HG03439 (cell line): Measurements from ENCODE around the gene ASXL1.
"Not testable (repeated sequence)": the region's sequence is repeated elsewhere in the genome, so short reads cannot be mapped to it uniquely, and the experiment has no call there.

Experiments
- ATAC-seq: cut with Tn5 transposase; IDR thresholded peaks from one replicate; pipeline ENCODE4 v1.9.1; 2021; ENCODE audit warnings: mild to moderate bottlenecking, moderate library complexity; ENCODE audit not compliant: unreplicated experiment

ASXL1 gene

DNA sequence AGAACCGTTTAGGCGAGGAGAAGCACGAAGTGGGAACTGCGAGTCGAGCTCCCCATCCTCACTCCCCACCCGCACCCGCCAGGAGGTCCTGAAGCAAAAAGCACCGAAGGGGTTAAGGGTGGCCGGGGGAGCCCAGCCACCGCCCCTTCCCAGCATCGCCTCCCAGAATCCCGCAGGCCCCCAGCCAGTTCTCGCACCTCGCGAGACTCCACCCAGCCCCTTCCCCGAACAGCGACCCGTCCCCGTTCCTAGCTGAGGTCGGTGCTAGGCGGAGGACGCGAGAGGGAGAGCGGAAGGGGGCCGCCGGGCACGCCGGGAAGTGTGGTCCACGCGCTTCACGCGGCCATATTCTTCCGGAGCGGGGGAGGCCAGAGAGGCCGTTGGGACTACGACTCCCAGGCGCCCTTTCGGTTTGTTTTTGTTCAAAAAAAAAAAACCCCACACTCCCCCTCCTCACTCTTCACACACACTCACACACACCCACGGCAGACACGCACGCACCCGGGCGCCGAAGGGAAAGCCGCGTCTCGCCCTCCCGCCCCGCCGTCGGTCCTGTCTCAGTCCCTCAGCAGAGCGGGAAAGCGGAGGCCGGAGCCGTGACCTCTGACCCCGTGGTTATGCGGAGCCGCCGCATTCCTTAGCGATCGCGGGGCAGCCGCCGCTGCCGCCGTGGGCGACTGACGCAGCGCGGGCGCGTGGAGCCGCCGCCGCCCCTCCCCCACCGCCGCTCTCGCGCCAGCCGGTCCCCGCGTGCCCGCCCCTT lies at the start of gene ASXL1:
Gene ASXL1 (plus strand): TSS at position 463 of the 763 bp plus-strand sequence. CDS start 445 bp downstream, outside the sequence.
- peak; percentile 60 for ATAC-seq

DNA sequence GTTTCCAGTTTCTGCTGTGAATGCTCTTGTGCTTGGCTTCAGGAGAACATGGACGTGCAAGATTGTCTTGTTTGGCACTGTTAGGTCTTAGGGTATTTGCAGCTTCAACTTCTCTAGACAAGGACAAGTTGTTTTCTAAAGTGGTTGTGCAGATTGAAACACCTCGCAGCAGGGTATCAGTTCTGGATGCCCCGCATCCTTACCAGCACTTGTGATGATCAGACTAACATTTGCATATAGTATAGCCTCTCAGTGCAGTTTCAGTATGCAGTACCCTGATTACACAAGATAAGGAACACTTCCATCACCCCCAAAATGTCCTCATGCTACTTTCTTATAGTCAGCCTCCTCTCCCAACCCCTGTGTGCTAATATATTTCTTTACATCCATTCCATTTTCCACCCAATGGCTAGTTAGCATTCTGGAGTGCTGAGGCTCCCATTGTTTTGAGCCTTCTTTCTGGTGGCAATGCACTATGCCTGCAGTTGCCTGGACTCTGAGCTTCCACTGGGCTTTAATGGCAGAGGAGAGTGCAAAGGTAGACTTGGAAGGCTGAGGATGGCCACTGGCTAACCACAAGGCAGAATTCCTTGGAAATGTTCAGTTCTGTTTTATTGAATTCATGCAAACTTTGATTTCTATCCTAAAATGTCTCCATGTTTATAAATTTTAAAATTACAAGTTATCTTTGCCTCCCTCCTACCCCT lies 45.3 kb upstream of the ASXL1 start:
- no peak for ATAC-seq

DNA sequence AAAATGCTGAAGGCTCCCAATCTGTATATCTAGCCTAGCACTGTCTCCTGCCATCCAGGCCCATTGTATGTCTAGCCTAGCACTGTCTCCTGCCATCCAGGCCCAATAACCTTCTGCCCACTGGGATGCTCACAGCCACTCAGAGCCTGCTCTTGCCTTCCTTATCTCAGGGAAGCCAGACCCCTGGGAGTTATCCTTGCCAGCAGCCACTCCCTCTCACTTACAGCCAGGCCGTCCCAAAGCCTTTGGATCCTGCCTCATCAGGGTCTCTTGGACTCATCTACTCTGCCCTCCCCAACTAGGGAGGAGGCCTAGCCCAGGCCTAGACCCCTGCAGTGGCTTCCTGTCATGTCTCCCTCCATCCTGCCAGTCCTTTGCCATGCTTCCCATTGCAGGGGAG lies 43.4 kb upstream of the ASXL1 start:
- no peak for ATAC-seq

DNA sequence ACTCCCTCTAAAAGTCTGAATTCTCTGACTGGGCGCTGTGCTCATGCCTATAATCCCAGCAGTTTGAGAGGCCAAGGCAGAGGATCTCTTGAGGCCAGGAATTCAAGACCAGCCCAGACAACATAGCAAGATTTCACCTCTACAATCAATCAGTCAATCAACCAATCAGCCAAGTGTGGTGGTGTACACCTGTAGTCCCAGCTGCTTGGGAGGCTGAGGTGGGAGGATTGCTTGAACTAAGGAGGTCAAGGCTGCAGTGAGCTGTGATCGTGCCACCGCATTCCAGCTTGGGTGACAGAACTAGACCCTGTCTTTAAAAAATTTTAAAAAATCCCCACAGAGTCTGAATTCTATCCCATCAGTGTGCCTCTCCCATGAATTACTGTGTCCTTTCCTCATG lies 42.7 kb upstream of the ASXL1 start:
- no peak for ATAC-seq

DNA sequence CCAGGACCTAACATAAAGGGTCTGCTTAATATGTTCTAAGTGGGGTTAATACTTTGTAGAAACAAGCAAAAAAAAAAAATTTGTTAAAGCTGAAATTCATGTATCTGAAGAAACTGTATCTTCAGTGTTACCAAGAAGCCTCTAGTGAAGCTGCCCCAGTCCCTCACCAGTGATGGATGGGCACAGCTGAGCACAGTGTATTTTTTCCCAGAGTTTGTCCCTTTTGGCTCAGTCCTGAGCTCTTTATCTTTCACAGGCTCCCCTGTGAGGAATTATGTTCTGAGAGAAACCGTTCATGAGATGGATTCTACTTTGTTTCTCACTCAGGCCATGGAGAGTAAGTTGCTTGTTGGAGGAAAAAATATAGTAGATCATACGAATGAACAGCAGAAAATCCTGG lies 42.2 kb upstream of the ASXL1 start:
- ATAC-seq, result no peak

DNA sequence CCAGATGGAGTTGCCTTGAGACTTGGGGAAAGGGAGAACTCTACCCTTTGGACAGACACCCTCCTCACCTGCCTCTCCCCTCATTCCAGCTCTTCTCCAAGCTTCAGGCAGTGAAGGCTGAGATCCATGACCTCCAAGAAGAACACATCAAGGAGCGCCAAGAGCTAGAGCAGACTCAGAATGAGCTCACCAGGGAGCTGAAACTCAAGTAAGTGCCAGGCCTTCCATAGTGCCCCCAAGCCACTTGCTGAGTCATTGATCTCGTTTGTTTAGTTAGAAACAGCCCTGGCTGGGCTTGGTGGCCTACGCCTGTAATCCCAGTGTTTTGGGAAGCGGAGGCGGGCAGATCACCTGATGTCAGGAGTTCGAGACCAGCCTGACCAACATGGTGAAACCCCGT lies 41.5 kb upstream of the ASXL1 start:
- no peak for ATAC-seq

DNA sequence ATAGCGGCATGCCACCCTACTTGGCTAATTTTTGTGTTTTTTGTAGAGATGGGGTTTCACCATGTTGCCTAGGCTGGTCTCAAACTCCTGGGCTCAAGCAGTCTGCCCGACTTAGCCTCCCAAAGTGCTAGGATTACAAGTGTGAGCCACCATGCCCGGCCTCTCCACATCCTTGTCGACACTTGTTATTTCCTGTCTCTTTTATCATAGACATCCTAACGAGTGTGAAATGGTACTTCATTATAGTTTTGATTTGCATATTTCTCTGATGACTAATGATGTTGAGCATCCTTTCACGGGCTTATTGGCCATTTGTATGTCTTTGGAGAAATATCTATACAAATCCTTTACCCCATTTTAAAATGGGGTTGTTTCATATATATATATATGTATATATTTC lies 39.0 kb upstream of the ASXL1 start:
- ATAC-seq, result no peak

DNA sequence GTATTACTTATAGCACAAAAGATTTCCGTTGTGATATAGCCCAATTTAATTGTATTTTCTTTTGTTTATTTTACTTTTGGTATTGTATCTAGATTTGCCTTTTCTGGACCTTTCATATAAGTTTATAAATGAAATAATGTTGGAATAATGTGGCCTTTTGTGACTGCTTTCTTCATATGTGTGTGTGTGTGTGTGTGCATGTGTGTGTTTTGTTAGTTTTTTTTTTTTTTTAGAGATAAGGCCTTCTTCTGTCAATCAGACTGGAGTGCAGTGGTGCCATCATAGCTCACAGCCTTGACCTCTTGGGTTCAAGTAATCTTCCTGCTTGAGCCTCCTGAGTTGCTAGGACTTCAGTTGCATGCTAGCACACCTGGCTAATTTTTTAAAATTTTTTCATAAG lies 37.8 kb upstream of the ASXL1 start:
- no peak for ATAC-seq

DNA sequence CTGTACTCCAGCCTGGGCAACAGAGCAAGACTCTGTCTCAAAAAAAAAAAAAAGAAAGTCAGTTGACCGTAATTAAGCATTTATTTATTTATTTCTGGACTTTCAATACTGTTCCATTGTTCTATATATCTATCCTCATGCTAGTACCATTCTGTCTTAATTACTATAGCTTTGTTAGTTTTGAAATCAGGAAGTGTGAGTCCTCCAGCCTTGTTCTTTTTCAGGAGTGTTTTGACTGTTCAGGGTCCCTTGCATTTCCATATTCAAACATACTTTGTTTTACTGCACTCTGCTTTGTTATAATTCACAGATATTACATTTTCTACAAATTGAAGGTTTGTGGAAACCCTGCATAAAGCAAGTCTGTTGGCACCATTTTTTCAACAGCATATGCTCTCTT lies 36.7 kb upstream of the ASXL1 start:
- no peak for ATAC-seq

DNA sequence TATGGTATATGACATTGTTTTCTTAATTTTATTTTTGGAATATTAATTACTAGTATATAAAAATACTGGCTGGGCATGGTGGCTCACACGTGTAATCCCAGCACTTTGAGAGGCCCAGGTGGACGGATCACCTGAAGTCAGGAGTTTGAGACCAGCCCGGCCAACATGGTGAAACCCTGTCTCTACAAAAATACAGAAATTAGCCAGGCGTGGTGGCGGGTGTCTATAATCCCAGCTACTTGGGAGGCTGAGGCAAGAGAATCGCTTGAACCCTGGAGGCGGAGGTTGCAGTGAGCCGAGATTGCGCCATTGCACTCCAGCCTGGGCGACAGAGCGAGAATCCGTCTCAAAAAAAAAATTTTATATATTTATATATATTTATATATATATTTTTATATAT lies 35.9 kb upstream of the ASXL1 start:
- ATAC-seq, result not testable (repeated sequence)

DNA sequence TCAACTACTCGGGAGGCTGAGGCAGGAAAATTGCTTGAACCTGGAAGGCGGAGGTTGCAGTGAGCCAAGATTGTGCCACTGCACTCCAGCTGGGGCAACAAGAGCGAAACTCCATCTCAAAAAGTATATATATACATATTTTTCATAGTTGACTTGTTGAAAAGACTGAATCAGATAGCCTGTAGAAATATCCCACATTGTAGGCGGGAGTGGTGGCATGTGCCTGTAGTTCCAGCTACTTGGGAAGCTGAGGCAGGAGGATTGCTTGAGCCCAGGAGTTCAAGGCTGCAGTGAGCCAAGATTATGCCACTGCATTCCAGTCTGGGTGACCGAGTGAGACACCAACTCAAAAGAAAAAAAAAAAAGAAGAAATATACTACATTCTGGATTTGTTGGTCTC lies 34.4 kb upstream of the ASXL1 start:
- not testable (repeated sequence) for ATAC-seq

DNA sequence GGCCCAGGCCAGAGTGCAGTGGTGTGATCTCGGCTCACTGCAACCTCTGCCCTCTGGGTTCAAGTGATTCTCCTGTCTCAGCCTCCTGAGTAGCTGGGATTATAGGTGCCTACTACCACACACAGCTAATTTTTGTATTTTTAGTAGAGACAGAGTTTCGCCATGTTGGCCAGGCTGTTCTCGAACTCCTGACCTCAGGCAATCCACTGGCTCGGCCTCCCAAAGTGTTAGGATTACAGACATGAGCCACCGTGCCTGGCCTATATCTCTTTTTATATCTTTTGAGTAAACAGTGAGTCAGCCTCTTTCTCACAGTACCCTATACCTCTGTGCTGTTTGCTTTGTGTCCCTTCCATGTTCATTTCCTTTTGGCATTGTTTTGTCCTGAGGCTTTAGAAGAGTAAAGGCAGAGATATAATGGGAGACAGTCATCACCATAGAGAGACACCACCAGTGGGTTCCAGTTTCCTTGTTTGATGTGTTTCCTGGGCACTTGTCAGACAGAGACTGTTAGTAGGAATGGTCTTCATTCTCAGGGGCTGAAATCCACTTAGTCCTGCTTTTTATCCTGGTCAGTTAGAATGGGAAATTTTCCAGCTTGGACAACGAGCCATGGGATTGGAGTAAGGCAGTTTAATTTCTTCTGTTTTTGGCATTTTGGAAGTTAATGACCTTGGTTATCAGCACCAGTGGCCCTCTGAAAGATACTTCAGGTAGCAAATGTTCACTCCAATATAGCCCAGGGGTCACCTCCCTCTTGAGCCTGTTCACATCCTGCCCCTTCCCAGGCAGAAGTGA lies 32.2 kb upstream of the ASXL1 start:
- no peak for ATAC-seq

DNA sequence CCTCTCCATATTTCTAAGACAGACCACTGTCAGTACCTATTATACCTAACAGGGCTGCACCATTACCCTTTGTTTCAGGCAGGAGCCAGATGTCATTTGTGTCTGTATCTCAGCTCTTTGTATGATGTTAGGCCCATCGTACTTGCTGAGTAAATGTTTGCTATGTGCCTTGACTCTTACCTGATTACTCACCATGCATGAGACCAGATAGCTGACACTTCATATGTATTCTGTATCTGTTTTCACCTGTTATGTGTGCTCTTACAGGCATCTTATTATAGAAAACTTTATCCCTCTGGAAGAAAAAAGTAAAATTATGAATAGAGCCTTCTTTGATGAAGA lies 31.7 kb upstream of the ASXL1 start:
- no peak for ATAC-seq

DNA sequence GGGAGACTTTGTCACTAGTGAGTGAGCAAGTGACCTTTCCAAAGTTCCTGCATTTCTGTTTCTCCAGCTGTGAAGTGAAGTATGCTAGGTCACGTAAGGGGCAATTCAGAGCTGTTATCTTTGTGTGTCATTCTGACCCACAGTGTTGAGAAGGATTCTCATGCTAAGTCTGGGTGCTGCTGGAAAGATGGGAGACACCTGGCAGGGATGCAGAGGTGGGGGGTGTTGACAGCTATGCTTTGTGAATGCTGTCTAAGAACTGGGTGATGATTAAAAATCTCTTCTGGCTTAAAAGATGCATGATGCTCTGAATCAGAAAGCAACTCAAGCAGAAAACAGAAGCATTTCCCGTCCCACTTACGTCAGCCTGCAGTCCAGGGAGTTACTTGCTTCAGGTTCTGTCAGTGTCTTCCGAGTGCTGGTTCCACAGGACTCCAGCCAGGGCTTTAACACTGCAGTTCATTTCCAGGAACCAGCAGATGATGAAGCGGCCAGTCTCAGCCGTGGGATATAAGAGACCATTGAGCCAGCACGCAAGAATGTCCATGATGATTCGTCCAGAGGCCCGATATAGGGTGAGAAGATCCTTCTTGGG lies 30.9 kb upstream of the ASXL1 start:
- ATAC-seq, result no peak

DNA sequence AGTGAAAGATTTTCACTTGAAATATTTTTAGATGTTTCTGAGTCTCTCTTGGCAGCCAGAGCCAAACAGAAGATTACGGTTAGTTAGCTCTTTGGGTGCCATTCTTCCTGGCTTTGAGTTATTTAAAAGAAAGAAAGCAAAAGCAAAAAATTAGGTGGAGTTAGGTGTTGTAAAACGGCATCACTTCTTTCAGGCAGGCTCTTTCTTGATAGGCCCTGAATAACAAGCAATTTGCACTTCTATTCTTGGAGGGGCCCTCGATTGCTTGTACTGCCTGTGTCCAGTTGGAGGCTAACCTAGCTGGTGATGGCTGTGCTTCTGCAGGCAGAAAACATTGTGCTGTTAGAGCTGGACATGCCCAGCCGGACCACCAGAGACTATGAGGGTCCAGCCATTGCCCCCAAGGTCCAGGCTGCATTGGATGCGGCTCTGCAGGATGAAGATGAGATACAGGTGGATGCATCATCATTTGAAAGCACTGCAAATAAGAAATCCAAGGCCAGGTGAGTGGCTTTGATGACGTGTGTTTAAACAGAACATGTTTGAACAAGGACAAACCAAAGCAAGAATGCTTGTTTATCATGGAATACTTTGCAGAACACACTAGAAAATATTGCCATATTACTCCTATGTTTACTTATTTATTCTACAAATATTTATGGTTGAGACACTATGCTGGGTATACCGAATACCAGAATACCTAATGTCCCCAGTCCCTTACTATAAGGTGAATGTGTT lies 28.1 kb upstream of the ASXL1 start:
- no peak for ATAC-seq

DNA sequence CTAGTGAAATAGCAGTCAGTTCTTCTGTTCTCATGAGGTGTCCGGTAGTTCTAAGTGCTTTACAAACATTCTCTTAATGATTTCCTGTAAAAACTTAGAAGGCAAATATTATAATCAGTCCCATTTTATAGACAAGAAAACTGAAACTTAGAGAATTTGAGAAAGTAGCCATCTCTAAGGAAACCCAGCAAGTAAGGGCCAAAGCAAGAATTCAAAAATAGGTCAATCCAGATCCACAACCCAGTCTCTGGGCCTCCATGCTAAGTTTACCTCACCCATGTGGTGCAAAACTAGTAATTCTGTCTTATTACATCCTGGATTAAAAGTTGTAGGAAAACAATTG lies 27.6 kb upstream of the ASXL1 start:
- no peak for ATAC-seq

DNA sequence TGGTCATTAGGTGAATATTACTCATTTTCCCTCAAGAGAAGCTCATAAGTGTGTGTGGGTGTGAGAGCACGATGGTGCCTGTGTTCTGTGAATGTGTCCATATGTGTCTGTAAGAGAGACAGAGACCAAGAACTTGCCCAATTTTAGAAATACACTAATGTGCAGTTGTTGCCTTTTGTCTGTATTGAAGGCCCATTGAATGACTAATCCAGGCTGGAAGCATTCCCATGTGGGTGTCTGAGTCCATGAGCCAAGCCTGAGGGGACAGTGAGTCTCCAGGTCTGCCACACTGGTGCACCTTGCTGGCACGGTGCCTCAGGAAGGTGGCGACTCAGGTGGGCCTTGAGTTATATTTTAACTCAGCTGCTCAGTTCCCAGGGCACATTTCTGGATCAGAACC lies 25.5 kb upstream of the ASXL1 start:
- peak; percentile 29 for ATAC-seq

DNA sequence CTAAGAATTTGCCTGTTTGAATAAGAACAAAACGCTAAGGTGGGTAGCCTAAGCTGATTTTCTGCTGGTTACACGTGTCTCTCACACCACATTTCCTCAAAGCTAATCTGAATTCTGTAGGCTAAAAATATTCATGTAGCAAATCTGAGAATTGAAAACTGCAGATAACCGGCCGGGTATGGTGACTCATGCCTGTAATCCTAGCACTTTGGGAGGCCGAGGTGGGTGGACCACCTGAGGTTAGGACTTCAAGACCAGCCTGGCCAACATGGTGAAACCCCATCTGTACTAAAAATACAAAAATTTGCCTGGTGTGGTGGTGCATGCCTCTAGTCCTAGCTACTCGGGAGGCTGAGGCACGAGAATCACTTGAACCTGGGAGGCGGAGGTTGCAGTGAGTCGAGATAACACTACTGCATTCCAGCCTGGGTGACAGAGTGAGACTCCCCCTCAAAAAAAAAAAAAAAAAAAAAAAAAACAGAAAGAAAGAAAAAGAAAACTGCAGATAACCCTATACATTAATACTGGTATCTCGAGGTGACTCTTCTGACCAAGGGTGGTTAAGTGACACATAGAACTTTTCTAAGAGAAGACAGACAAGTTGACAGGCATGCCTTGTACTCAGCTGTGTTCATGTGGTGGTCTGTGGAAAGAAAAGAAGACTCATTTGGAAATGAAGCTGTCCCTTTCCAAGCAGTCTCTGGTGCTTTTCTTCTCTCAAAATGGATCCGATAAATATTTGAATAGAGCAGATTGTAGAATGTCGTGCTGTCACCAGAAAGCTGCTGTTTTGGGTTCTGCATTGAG lies 24.7 kb upstream of the ASXL1 start:
- peak; percentile 50 for ATAC-seq

DNA sequence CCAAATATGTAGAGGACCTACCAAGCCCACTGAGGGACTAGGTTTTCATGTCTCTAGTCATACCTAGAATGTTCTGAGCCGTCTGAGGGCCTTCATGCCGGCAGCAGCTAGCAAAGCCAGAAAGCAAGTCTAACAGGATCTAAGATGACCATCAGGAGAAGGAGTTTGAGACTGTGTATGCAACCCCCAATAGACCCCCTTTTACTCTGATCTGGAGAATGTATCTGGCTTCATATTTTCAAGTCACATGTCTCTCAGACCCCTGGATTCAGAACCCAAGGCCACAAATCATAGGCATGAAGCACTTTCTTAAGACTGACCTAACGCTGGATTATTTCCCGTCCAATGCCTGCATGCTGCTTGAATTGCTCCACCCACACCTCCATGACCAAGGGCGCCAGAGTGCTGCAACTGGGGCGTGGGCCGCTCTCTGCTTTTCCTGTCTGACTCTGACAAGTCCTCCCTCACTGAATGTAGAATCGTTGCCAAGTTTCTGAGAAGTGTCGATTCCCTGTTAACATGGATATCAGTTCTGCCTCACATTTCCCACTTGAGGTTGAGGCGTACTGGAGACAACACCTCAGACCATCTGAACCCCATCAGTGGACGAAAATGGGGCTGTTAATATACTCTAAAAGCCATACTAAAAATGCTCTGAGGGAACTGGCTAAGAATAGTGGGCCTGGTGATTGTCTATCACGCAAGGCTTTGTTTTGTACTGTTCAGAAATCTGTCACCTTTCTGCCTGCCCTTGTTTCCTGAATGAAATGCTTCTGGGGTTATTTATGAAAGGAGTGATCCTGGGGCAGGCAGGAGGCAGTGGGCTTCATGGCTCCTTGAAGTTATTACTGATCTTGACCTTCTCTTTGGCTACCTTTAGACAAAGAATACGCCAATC lies 23.9 kb upstream of the ASXL1 start:
- ATAC-seq, result peak; percentile 31
